Progenitor cell of endocrine pancreas (in vitro differentiated cells): Measurements from ENCODE around the gene C19orf25. TPM values are rescaled to one million over a fixed set of nuclear protein-coding genes. Genes with fewer than 3 reads are reported as not detected.

Source experiments
- DNase-seq: peaks from one replicate; pipeline ENCODE4 v3.0.0; 2021; ENCODE audit warnings: low spot score; ENCODE audit not compliant: unreplicated experiment
- H3K27ac Mint-ChIP-seq: 2 replicates; pipeline ENCODE4 v1.8.0; 2021; ENCODE audit warnings: mild to moderate bottlenecking, moderate library complexity, mixed read lengths
- H3K27me3 Mint-ChIP-seq: 2 replicates; pipeline ENCODE4 v1.8.0; 2021; ENCODE audit warnings: mixed read lengths
- H3K36me3 Mint-ChIP-seq: 2 replicates; pipeline ENCODE4 v1.8.0; 2022; ENCODE audit warnings: mixed read lengths; ENCODE audit not compliant: insufficient read depth
- H3K4me1 Mint-ChIP-seq: 2 replicates; pipeline ENCODE4 v1.8.0; 2021; ENCODE audit warnings: low read depth, mixed read lengths
- H3K4me3 Mint-ChIP-seq: 2 replicates; pipeline ENCODE4 v1.8.0; 2021; ENCODE audit warnings: low read depth, mild to moderate bottlenecking, moderate library complexity, mixed read lengths
- H3K9me3 Mint-ChIP-seq: 2 replicates; pipeline ENCODE4 v1.8.0; 2021; ENCODE audit warnings: low read depth, mixed read lengths
- CTCF ChIP-seq: fragments of 200-600 bp; sonication (generic); IDR thresholded peaks from one replicate; pipeline ENCODE4 v1.5.0; 2021; ENCODE audit warnings: antibody characterized with exemption, mild to moderate bottlenecking; ENCODE audit not compliant: unreplicated experiment
- total RNA-seq: library from RNA; stranded (reverse); gene quantifications from 2 replicates; pipeline ENCODE4 v1.2.1, GENCODE V29; 2021

Gene C19orf25
- total RNA-seq, 1 donor from 2014 or later = 31.3 TPM

GRCh38 chr19:1511318-1512317, 32.6 kb upstream of the C19orf25 start:
- Mint-ChIP-seq H3K9me3 (no peaks in the 10 kb centered on the region), H3K4me3 (no peak overlapping the region), H3K4me1 (peaks cover 3% of the 10 kb centered on the region), H3K36me3 (peaks cover 2% of the 10 kb centered on the region), H3K27me3 (peaks cover 37% of the 10 kb centered on the region), H3K27ac (no peak overlapping the region)
- no peak for DNase-seq
- no peak for TF ChIP-seq CTCF

- Mint-ChIP-seq H3K9me3 (no peaks in the 10 kb centered on the region), H3K27me3 (peaks cover 31% of the 10 kb centered on the region), H3K36me3 (peaks cover 2% of the 10 kb centered on the region), H3K27ac (no peak overlapping the region), H3K4me1 (peaks cover 3% of the 10 kb centered on the region), H3K4me3 (no peak overlapping the region)
- DNase-seq = no peak
- no peak for TF ChIP-seq CTCF
Observed at GRCh38 chr19:1510807-1511206, 31.8 kb upstream of the C19orf25 start.

GRCh38 chr19:1510442-1510806, 31.4 kb upstream of the C19orf25 start:
- no peak overlapping the region for H3K27ac Mint-ChIP-seq
- H3K9me3 Mint-ChIP-seq = no peaks in the 10 kb centered on the region
- no peak for DNase-seq
- H3K36me3 Mint-ChIP-seq = peaks cover 2% of the 10 kb centered on the region
- peaks cover 31% of the 10 kb centered on the region for H3K27me3 Mint-ChIP-seq
- peaks cover 3% of the 10 kb centered on the region for H3K4me1 Mint-ChIP-seq
- no peak overlapping the region for H3K4me3 Mint-ChIP-seq
- no peak for TF ChIP-seq CTCF

GRCh38 chr19:1509602-1510441, 30.8 kb upstream of the C19orf25 start:
- Mint-ChIP-seq H3K36me3 (peaks cover 2% of the 10 kb centered on the region), H3K4me1 (peaks cover 3% of the 10 kb centered on the region), H3K9me3 (no peaks in the 10 kb centered on the region), H3K4me3 (no peak overlapping the region), H3K27me3 (peaks cover 34% of the 10 kb centered on the region), H3K27ac (no peak overlapping the region)
- DNase-seq = no peak
- TF ChIP-seq CTCF = no peak

GRCh38 chr19:1508507-1508856, 29.5 kb upstream of the C19orf25 start:
- Mint-ChIP-seq H3K9me3 (no peaks in the 10 kb centered on the region), H3K27me3 (peaks cover 35% of the 10 kb centered on the region), H3K27ac (no peak overlapping the region), H3K36me3 (peaks cover 2% of the 10 kb centered on the region), H3K4me1 (peaks cover 3% of the 10 kb centered on the region), H3K4me3 (no peak overlapping the region)
- TF ChIP-seq CTCF = no peak
- no peak for DNase-seq
